ENCODE results near the gene TACC3. TPM values are rescaled to one million over a fixed set of nuclear protein-coding genes. Genes with fewer than 3 reads are reported as not detected.
"Not testable (repeated sequence)": the region's sequence is repeated elsewhere in the genome, so short reads cannot be mapped to it uniquely, and the experiment has no call there.

The TACC3 gene
- polyA plus RNA-seq, 1 donor = 67.3 TPM

- DNase-seq = no peak
These were observed 25.4 kb upstream of the TACC3 start for GRCh38 chr4:1695913-1696312.

GRCh38 chr4:1701671-1702070, 19.6 kb upstream of the TACC3 start:
- not testable (repeated sequence) for DNase-seq

GRCh38 chr4:1703867-1704266, 17.5 kb upstream of the TACC3 start:
- DNase-seq = no peak

DNA sequence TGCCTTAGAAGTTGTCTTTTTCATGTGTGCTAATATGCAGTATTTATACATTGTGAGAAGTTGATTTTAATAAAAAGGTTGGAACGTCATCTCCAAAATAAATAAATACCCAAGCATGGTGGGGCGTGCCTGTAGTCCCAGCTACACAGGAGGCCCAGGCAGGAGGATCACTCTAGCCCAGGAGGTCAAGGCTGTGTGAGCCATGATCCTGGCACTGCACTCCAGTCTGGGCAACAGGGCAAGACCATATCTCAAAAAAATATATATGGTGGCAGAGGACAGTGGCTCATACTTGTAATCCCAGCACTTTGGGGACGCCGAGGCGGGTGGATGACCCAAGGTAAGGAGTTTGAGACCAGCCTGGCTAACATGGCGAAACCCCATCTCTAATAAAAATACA, 15.6 kb upstream of the TACC3 start:
- DNase-seq = no peak

- DNase-seq = no peak
These were observed 15.0 kb upstream of the TACC3 start for GRCh38 chr4:1706358-1706757.

- DNase-seq = no peak
These were observed 12.7 kb upstream of the TACC3 start for GRCh38 chr4:1708581-1708980.

- no peak for DNase-seq
These were observed 10.2 kb upstream of the TACC3 start for GRCh38 chr4:1711055-1711570.

- DNase-seq = peak; percentile 25
These were observed 9.6 kb upstream of the TACC3 start for GRCh38 chr4:1711571-1712215.

GRCh38 chr4:1712216-1713002, 8.9 kb upstream of the TACC3 start, which contains the start of gene SLBP:
Gene SLBP, minus strand, starts transcription at chr4:1712319. Its CDS starts 131 bp downstream, at chr4:1712188.
- DNase-seq = peak; percentile 87

DNA sequence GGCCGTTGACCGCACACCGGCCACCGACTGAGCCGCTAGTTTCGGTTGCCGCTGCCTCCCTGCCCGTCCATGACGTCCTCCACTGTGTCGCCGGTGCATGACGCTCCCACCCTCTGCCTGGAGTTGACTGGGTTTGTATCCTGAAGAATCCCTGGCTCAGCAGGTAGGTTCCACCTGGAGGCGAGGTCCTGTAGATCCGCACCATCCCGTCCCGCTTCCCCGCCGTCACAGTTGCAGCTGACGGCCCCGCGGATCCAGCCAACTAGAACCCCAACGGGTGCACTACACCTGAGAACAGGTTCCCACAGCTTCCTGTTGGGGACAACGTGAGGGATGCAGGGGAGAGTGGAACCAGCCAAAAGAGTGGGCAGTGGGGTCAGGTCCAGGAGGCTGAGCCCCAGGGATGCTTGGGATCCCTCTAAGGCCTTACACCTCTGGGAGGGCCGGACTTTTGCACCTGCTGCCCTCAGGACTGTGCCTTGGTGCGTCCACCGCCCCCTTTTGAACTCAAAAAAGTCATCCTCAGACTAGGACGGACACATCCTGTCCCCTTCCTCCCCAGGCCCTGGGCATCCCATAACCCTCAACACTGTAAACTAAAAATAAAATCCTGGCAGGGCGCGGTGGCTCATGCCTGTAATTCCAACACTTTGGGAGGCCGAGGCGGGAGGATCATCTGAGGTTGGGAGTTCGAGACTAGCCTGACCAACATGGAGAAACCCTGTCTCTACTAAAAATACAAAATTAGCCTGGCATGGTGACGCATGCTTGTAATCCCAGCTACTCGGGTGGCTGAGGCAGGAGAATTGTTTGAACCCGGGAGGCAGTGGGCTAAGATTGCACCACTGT, 8.1 kb upstream of the TACC3 start:
- DNase-seq = no peak

DNA sequence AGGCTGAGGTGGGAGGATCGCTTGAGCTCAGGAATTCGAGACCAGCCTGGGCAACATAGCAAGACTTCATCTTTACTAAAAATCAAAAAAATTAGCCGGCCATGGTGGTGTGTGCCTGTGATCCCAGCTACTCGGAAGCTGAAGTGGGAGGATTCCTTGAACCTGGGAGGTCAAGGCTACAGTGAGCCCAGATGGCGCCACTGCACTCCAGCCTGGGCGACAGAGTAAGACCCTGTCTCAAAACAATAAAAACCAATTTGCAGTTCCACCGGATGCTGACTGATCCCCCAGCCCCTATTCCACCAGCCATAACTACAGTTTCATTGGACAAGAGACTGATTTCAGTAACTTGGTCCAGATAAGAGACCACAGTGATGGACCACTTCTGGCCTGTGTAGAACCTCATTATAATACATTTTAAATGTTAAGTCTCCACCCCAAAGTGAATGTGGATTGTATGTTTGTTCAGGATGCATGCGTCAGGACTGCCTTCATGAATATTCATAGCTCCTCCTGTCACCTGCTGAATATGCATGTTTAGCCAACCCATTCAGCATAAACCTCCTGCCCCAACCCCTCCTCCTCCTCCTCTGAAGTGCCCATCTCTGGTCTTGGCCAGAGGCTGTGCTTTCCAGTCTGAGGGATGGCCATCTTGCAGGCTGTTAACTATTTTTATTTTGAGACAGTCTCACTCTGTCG, 6.9 kb upstream of the TACC3 start:
- DNase-seq = no peak

DNA sequence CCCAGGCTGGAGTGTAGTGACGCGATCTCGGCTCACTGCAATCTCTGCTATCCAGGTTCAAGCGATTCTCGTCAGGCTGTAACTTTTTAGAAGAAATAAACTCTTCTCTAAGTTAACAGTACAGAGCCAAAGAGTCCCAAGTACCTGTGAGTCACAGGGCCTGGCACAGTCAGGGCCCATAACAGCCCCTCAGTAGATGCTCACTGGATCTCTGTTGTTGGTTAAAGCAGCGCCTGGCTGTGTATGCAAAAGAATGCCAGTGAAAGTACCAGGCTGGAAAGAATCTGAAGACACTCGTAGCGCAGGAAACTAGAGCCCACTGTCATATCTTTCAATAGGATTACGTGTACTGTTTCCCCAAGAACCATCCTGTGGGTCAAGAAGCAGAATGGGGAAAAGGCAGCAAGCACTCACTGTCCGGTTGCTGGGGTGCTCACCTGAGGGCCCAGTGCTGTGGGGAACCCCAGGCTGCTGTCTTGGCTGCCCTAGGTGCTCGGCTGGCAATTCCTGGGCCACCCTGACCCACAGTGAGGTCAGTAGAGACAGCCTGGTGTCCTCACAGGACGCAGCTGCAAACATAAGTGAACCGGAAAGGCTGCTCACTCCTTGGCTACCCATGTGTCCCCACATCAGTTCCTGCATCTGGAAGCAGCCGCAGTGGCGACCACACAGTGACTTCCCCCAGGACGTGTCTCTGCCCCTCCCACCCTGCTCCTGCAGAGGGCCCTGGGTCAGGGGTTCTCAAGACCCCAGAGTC, 6.1 kb upstream of the TACC3 start:
- DNase-seq = no peak

DNA sequence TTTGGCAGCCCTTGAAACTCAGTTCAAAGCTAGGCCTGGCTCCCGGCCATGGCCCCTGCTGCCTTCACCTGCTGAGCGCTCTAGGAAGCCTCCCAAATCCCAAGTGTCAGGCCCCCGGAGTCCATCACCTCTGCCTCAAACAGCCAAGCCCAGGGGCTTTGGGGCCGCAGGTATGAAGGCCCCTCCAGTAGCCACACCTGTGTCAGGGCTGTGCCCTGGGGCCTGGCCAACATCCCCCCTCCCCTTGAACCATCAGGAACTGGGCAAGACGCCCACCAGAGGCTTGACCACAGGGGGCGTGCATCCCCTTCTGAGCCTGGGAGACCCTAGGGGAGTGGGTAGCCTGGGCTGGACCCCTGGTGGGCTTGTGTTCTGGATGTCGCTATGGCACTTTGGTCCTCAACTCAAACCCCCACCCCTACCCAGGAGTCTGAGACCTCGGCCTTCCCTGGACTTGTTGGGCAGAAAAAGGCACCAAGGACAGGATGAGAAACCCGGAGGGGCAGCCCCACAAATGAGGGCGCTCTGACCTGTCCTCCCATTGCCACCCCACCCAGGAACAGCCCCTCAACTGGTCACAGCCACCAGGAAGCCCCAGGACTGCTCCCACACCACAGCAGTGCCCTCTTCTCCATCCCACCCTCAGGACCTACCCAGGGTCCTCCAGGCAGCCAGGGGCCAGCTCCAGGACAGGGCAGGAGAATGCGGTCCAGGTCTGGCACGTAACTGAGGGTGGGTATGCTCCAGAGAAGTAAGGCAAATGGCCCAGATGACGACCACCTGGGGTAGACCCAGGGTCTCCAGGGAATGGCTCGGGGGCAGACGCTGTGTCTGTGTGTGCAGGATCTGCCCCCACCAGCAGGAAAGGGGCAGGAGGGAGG, 5.0 kb upstream of the TACC3 start:
- DNase-seq = no peak

GRCh38 chr4:1717129-1718094, 3.9 kb upstream of the TACC3 start:
- no peak for DNase-seq

DNA sequence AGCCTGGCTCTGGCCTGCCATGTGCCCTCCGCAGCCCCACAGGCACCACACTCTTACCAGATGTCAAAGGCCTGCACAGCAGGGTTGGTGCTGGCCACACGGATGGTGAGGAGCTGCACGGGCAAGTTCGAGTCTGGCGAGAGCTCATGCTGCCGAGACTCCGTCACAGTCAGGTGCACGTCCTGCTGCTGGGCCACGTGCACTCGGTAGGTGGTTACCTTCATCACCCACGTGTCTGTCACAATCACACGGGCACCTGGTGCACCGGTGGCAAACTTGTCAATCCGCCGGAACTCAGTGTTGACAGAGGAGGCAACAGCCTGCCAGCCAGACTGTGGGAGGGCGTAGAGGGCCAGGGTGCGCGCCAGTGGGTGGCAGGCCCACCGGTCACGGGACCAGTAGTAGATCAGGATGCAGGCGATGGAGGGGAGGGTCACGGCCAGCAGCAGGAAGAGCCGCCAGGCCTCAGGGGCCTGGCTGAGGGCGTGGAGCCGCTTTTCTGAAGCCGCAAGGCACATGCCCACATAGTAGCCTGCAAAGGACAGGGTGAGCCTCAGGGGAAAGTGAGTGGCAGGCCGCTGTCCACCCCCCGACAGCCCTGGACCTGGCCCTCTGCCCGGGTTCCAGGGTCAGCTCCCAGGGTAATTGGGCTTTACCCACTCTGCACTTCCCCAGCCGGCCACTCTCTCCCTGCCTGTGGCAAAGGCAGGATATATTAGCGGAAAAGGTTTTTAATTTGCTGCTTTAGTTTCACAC, 3.0 kb upstream of the TACC3 start:
- DNase-seq = no peak

GRCh38 chr4:1720163-1720983, 948 bp upstream of the TACC3 start:
- no peak for DNase-seq
